ENCODE results near the gene GSTT4. TPM values are rescaled to one million over a fixed set of nuclear protein-coding genes. Genes with fewer than 3 reads are reported as not detected.
"Not testable (repeated sequence)": the region's sequence is repeated elsewhere in the genome, so short reads cannot be mapped to it uniquely, and the experiment has no call there.

GSTT4 gene
- total RNA-seq, 1 experiment from 2014 or later: not detected

DNA sequence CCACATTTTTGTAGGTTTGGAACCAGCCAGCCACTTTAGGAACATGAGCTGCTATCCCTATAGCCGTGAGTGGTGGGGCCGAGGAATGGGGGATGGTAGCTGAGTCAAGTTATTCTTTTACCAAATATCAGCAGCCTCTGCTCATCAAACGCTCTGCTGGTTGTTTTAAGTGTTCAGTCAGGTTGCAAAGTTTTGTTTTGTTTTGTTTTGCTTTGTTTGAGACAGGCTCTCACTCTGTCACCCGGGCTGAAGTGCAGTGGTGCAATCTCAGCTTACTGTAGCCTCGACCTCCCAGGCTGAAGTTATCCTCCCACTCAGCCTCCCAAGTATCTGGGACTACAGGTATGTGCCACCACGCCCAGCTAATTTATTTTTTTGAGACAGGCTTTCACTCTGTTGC is 20.2 kb upstream of the GSTT4 start:
- DNase-seq (ENCODE audit: low read depth): no peak

DNA sequence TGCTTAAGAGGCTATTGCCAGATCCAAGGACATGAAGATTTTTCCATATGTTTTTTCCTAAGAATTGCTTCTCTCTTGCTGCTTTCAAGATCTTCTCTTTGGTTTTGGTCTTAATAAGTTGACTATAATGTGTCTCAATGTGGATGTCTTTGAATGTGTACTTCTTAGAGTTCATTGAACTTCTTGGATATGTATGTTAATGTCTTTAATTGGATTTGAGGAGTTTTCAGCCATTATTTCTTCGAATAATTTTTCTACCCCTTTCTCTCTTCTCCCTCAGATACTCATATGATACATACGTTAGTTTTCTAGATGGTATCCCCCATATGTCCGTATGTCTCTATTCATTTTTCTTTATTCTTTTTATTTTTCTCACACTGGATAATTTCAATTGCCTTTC is 19.1 kb upstream of the GSTT4 start:
- DNase-seq (ENCODE audit: low read depth): no peak

DNA sequence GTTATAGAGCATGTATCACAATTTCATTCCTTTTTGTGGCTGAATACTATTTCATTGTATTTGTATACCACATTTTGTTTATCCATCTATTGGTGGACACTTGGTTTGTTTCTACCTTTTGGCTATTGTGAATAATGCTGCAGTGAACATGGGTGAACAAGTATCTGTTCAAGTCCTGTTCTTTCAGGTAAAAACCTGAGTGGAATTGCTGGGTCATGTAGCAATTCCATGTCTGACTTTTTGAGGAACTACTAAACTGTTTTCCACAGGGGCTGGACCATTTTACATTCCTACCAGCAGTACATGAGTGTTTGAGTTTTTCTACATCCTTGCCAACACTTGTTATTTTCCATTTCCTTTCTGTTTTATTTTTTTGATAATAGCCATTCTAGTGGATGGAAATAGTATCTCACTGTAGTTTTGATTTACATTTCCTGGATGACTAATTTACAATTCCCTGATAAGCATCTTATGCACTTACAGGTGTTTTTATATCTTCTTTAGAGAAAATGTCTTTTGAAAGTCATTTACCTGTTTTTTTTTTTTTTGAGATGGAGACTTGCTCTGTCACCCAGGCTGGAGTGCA is 18.0 kb upstream of the GSTT4 start:
- peak; percentile 26 for DNase-seq (ENCODE audit: low read depth)

DNA sequence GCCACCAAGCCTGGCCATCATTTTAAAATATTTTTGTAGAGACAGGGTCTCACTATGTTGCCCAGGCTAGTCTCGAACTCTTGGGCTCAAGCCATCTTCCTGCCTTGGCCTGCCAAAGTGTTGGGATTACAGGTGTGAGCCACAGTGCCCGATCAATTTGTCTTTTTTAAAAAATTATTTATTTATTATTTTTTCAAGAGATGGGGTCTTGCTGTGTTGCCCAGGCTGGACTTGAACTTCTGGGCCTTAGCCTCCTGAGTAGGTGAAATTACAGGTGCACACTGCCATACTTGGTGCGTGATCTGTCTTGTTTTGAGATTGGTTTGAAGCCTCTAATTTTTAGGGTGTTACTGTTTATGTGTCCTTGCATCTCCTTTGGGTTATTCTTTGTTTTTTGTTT is 16.1 kb upstream of the GSTT4 start:
- no peak for DNase-seq (ENCODE audit: low read depth)

DNA sequence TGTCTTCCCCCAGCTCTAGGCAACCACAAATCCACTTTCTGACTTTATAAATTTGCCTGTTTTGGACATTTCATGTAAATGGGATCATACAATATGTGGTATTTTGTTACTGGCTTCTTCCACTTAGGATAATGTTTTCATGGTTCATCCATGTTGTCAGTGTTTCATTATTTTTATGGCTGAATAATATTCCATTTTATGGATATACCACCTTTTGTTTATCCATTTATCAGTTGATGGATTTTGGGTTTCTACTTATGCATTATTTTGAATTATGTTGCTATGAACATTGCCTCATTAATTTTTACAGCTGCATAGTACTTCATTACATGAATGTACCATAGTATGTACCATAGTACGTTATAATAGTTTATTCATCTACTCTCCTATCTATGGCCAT is 10.9 kb upstream of the GSTT4 start:
- DNase-seq (ENCODE audit: low read depth): no peak

DNA sequence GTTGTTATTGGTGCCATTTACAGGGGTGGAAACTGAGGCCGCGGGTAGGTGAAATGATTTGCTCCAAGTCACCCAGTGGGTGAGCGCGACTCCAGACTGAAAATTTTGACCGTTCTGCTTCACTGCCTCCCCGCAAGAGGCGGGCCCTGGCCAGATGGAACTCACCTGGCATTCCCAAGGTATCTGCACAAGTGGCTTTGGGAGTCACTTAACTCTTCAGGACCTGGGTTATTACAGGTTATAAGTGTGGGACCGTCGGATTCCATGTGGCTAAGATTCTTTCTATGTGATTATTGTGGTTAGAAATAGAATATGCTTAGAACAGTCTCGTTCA is 6.4 kb upstream of the GSTT4 start:
- DNase-seq (ENCODE audit: low read depth): peak; percentile 20

DNA sequence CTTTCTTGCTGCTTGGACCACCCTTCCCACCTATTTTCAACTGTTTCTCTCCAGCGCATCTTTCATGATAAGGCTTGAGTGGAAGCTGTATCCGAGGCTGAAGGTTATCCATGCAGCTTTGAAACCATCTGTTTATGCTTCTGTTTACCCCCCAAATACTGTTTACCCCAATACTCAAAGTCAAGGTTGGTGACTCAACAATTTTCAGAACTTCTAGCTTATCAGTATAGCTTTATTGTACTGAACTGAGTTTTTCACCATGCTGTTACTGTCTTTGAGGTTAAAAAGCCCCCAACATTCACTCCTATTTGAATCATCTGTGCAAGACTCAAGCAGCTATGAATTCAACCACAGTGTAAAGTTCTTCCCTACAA is 4.8 kb upstream of the GSTT4 start:
- no peak for DNase-seq (ENCODE audit: low read depth)

DNA sequence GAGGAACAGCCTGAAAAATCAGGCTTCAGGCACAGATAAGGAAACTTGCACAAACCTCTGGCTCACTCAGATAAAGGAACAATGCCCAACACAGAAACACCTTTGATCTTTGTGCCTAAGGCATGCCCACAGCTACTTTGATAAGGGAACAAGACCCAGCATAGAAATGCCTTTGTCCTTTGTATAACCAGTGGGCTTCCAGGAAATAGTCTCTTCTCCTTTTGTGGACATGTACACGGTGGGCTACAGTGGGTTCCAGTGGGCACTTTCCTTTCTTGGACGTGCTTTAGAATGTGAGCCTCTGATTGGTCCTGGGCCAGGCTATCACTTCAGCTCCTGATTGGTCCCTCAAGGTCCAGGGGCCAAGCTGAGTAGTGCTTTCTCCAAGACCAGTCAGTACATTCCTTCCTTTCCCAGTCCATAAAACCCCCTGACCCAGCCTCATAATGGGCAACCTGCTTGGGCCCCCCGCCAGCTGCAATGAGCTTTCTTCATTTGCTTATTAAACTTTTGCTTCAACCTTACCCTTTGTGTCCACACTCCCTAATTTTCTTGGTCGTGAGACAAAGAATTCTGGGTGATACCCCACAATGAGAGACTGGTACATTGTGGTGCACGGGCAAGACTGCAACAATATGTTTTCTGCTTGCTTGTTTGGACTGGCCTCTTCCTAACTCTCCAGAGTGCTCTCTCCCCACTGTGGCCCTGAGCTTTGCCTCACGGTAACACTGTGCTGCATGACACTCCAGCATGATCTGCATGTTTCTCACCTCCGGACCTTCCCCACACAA is 4.2 kb upstream of the GSTT4 start:
- no peak for DNase-seq (ENCODE audit: low read depth)

DNA sequence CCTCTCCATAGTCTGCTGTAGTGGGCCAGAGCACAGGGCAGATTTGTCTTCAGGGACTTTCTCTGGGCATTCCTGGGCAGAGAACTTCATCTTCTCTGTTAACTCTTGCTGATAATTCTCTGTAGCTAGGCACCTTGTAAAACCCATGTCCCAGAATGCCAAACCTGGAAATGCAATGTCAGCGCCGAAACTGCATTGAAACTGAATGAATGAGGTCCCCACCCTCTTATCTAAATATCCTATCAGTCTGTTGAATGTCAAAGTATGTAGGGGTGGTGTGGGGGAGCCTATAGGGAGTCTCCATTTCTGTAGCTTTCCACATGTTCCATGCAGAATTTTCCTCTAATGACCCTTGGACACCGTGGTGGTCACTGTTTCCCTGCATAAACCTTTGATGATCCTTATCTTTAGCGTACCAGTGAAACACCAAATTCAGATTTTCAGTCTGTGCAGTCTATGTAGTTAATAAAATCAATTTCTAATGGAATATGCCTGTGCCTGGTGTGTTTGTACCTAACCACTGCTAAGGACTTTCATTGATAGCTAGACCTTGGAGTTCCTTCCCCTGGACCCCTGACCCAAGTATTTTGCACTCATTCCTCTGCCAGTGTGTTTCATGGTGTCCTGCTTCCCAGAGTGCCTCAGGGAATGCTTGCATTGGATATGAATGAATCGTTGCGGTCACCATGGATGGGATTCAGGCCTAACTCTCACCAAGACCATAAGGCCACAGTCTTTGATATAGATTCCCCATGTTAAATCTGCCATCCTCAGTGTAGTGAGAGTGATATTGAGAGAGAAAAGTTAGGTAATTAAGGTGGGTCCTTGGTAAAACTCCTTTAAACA is 3.4 kb upstream of the GSTT4 start:
- no peak for DNase-seq (ENCODE audit: low read depth)

DNA sequence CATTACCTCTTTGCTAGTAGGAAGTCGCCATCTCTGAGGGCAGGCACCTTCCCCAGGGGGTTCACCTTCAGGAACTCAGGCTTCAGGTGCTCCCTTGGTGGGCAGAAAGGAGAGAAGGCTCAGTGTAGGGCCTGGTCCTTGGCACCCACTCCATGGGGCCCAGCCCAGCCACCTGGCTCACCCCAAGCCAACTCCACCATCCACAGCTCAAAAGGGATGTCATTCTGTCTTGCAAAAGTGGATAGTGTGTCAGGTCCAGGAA is 2.7 kb upstream of the GSTT4 start:
- no peak for DNase-seq (ENCODE audit: low read depth)

DNA sequence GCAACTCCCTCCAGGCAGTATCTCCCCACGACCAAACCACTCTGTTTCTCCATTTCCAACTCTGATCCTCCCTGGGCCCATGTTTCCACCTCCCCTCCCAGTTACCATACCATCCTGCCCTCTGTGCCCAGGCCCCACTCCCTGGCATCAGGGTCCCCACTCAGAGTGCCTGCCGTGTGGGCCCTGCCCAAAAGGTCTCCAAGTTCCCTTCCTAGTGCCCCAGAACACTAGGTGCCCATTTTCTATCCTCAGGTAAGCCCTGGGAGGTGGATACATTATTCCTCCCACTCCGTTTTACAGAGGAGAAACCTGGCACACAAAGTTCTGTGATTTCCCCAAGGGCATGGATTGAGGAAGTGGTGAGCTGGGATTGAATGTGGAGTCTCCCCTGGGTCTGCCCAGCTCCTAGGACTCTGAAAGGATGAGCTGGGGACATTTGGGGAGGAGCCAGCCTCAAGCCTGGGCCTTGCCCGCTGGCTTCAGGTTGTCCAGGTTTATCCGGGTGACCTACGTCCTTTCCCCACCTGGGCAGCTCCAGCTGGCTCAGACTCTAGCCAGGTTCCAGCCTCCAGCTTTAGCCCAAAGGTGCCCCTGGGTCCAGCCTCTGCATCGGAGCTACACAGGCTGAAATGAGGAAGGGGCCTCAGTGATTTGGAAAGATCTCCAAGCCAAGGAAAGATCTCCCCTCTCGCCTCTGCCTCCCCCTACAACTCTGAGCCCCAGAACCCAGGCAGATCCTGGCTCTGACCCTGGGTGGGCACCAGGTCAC is 2.2 kb upstream of the GSTT4 start:
- DNase-seq (ENCODE audit: low read depth): no peak

DNA sequence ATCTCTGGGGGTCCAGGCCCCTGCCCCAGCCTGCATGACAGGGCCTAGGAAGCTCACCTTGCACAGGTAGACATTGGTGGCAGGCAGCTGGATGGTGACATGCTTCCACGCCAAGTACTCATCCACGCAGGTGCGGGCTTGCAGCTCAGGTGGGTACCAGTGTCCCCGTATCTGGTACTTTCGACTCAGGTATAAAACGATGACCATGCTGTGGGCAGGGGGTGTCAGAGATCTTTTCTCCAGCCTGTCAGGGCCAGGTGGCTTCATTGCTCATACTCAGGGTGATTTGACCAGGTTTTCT is 1.6 kb upstream of the GSTT4 start:
- no peak for DNase-seq (ENCODE audit: low read depth)

DNA sequence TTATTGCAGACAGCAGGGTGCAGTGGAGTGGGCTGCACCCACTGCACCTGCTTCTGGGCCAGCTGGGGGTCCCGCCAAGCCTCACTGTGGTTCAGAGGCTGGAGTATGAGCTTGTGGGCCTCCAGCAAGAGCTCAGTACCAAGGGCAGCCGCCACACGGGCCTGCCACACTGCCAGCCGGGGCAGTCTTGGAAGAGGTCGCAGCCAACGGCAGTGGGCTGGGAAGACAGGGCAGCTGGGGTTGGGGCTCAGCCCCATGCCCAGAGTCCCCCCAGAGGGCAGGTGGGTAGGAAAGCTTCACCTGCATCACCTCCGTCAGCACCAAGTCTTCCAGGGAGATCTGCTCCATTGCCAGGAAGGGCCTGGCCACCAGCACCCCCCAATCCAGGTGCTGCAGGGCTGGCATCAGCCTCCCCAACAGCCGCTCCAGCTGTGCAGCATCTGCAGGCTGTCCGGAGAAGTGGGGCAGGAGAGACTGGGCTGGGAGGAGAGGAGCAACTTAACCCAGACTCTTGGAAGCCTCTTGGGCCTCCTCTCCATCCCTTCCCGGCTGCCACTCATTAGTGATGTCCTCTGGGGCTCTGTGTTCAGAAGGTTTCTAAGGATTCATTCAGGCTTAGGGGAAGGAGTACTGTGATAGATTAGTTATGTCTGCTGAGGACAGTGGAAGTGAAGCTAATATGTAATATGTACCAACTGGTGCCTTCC is 1.1 kb upstream of the GSTT4 start:
- DNase-seq (ENCODE audit: low read depth): no peak

DNA sequence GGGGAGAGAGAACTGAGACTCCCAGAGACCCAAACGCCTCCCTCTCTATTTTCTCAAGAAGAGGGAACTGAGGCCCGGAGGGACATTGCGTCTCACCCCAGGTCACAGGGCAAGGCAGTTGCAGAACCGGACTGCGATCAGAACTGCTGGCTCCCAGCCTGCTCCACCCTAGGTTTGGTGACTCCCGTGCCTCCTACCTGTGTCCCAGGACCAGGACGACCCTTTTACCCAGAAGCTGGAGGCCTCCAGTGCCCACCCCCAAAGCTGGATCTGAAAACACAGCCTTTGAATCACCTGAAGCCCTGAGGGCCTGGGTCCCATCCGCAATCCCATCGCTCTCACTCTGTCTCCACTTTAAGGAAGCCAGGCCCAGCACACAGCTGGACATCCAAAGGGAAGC is 1.4 kb downstream of the GSTT4 start:
- DNase-seq (ENCODE audit: low read depth): no peak

DNA sequence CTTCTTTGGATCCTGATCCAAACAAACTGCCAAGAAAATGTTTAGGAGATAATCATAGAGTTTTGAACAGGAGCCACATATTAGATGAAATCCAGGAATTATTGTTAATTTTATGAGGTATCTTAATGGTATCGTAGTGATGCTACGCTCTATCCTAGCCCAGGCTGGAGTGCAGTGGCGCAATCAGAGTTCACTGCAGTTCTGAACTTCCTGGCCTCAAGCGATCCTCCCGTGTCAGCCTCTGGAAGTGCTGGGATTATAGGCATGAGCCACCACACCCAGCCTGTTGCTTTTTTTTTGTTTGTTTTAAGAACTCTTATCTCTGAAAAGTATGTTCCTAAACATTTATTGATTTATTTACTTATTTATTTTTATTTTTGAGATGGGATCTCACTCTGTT is 2.4 kb downstream of the GSTT4 start:
- no peak for DNase-seq (ENCODE audit: low read depth)

DNA sequence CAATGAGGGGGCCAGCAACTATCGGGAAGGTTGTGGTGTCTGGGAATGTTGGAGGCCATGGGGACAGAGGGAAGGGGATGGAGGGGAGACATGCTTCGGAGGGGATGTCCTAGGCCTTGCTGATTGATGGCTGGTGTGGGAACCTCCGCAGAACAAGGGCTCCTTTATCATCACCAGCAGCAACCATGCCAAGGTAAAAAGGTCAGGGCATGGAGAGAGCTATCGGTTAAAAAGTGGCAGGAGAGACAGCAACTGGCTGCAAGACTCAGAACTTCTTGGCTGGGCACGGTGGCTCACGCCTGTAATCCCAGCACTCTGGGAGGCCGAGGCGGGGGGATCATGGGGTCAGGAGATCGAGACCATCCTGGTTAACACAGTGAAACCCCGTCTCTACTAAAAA is 3.0 kb downstream of the GSTT4 start:
- DNase-seq (ENCODE audit: low read depth): no peak

DNA sequence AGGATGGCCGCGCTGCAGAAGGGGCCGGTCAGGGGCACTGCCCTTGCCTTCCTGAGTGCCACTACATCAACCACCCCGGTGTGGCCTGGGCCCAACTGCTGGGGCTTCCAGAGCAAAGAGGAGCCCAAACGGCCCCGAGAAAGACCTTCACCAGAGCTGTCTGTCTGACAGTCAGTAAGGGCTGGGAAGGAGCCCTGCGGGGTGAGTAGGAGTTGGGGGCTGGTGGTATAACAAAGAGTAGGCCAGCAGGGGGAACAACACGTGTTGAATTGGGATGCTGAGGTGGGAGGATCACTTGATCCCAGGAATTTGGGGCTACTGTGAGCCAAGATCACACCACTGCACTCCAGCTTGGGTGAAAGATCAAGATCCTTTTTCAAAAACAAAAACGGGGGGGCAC is 3.9 kb downstream of the GSTT4 start:
- no peak for DNase-seq (ENCODE audit: low read depth)

DNA sequence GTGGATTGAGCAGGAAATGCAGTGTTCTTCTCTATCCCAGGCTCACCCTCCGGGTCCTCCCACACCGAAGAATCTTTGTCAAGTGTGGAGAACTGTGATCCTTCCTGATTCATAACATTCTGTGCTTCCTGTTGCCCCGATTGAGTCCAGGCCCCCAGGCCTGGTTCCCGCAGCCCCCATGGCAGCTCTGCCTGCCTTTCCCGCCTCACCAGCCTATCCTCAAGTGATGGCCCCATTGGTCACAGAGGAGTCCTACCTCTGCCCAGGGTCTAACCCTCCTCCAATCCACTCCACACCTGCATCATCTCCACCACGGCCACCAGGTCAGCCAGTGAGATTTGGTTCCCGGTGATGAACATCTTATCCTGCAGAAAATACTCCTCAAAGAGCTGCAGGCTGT is 5.5 kb downstream of the GSTT4 start:
- DNase-seq (ENCODE audit: low read depth): not testable (repeated sequence)

DNA sequence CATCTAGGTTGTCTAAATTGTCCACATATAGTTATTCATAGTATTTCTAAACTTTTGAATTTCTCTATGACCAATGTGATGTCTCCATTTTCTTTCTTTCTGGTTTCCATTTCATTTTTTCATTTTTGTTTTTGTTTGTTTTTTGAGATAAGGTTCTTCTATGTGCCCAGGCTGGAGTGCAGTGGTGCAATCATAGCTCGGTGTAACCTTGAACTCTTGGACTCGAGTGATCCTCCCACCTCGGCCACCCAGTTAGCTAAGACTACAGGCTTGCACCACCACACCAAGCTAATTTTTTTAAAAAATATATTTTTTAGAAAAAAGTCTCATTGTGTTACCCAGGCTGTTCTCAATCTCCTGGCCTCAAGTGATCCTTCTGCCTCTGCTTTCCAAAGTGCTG is 8.2 kb downstream of the GSTT4 start:
- DNase-seq (ENCODE audit: low read depth): no peak

DNA sequence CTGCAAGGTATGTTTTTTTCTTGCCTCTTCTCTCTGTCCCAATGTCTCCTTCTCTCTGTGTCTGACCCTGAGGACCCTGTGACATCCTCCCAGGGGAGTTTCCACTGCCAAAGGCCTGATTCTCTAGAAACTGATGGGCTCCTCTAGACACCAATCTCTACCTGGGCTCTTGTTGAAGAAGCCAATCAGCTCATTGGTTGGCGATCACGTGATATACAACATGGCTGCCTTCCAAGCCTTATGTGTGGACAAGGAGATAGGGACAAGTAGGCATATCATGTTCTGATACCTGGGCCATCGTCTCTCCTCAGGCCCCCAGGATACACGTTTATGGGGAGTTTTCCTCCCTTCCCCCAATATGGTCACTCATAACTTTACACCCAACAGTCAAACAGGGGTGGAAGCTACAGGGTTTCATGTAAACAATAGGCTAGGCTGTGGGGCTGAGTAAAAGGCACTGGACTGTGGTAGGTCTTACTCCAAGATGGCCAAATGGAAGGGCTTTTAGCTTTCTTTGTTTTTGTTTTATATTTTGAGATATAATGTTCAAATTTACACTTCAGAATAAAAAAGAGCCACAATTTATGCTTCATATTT is 11.6 kb downstream of the GSTT4 start:
- not testable (repeated sequence) for DNase-seq (ENCODE audit: low read depth)

DNA sequence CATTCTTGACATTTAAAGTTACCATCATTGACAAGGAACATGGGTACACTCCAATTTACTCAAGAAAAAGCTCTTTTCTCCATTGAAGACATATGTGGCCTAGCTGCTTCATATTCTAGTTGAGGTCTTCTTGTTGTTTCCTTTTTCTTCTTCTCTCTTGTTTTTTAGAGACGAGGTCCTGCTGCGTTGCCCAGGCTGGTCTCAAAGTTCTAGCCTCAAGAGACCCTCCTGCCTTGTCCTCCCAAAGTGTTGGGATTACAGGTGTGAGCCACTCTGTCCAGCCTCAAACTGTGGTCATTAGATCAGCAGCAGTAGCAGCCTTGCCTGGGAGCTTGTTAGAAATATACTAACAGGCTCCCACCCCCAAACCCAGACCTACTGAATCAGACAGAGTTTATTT is 12.2 kb downstream of the GSTT4 start:
- DNase-seq (ENCODE audit: low read depth): not testable (repeated sequence)
